ENCODE data around the gene MYO7B. TPM values are rescaled to one million over a fixed set of nuclear protein-coding genes. Genes with fewer than 3 reads are reported as not detected.
"Not testable (repeated sequence)": the region's sequence is repeated elsewhere in the genome, so short reads cannot be mapped to it uniquely, and the experiment has no call there.

The MYO7B gene
- total RNA-seq, 1 donor from 2014 or later: 0.10 TPM

DNA sequence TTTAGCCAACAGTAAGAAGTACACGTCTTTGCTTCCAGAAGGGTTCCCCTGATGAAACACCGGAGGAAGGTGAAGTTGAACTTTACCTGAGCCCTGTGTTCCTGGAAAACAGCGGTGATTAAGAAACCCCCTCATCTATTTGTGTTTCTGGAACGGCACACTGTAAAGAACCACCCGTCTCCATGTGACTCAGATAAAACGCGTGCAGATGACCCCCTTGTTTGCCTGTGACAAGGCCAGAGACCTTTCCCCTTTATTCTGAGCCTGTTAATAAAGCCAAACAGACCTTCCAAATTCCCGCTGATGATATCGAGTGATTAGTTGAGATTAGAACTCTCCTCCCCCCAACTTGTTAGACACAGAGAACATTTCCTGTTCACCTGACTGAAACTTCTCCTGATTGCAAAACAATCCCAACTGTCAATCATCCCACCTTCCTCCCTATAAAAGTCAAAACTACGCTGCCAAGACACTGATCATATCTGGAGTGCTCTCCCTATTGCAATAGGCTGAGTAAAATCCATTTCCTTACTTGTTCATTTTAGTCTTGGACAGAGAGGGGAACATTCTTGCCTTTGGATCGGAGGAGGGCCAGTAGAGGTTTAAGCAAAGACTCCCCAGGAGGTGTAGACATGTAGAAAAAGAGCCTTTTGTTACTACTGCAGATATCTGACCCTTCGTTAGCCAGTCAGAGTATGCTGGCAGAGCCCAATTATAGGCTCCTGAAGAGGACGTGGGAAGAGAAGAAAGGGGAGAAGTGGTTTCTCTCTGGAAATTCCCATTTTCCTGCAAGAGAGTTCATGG lies 8.3 kb upstream of the MYO7B start:
- peak overlapping the region; percentile 92 for H3K4me3 Mint-ChIP-seq
- H3K9me3 Mint-ChIP-seq: no peaks in the 10 kb centered on the region
- intact Hi-C loops (cut with micrococcal nuclease): loop anchor here (2.0 to 10.0 kb wide), 5 partner anchors 114 to 788 kb away; partner anchors contain the start of genes HS6ST1, SFT2D3 and WDR33
- H3K27me3 Mint-ChIP-seq (ENCODE audit: insufficient read depth): peaks cover 12% of the 10 kb centered on the region
- H3K4me1 Mint-ChIP-seq (ENCODE audit: low read depth): peaks cover 25% of the 10 kb centered on the region
- peak overlapping the region; percentile 94 for H3K27ac Mint-ChIP-seq
- H3K36me3 Mint-ChIP-seq (ENCODE audit: low read depth): peaks cover 8% of the 10 kb centered on the region
- no peak for DNase-seq (ENCODE audit: low spot score)

DNA sequence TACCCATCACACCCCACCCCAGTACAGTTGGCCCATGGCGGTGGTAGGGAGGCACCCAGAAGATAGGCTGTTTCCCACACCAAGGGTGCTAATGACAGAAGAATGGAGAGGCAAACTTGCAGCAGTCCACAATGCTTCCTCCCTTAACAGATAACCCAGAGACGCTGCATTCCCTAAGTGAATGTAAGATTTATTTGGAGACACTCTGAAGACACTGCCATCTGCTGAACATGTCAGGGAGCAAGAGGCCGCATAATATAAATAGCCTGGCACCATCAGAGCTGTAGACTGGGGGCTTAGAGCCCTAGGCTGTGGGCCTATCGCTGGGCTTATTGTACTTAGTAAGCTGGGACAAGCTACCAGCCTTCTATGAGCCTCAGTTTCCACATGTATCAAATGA lies 7.0 kb upstream of the MYO7B start:
- Mint-ChIP-seq H3K4me3 (no peak overlapping the region), H3K4me1 (ENCODE audit: low read depth) (peaks cover 18% of the 10 kb centered on the region), H3K27me3 (ENCODE audit: insufficient read depth) (peaks cover 15% of the 10 kb centered on the region), H3K9me3 (no peaks in the 10 kb centered on the region), H3K27ac (peak overlapping the region; percentile 7), H3K36me3 (ENCODE audit: low read depth) (peaks cover 6% of the 10 kb centered on the region)
- DNase-seq (ENCODE audit: low spot score): no peak
- intact Hi-C loops (cut with micrococcal nuclease): loop anchor here (10.0 kb wide), 1 partner anchor 786 kb away; the partner anchor contains the start of gene HS6ST1

DNA sequence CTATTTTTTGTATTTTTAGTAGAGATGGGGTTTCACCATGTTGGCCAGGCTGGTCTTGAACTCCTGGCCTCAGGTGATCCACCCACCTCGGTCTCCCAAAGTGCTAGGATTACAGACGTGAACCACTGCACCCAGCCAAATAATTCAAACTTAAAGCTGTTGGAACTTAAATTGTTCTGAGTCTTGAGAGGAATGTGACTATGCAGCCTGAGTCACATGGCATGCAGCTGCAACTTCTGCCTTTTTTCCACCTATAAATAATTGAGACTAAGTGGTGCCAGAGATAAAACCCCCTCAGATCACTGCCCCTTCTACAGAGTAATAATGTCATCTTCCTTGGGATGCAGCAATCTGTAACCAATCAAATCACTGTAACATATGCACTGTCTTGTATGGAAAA lies 6.1 kb upstream of the MYO7B start:
- H3K27me3 Mint-ChIP-seq (ENCODE audit: insufficient read depth): peaks cover 23% of the 10 kb centered on the region
- intact Hi-C loops (cut with micrococcal nuclease): loop anchor here (10.0 kb wide), 1 partner anchor 785 kb away; the partner anchor contains the start of gene HS6ST1
- not testable (repeated sequence) for H3K9me3 Mint-ChIP-seq; H3K27ac Mint-ChIP-seq; DNase-seq (ENCODE audit: low spot score); H3K4me3 Mint-ChIP-seq; H3K36me3 Mint-ChIP-seq (ENCODE audit: low read depth)
- H3K4me1 Mint-ChIP-seq (ENCODE audit: low read depth): peaks cover 11% of the 10 kb centered on the region

DNA sequence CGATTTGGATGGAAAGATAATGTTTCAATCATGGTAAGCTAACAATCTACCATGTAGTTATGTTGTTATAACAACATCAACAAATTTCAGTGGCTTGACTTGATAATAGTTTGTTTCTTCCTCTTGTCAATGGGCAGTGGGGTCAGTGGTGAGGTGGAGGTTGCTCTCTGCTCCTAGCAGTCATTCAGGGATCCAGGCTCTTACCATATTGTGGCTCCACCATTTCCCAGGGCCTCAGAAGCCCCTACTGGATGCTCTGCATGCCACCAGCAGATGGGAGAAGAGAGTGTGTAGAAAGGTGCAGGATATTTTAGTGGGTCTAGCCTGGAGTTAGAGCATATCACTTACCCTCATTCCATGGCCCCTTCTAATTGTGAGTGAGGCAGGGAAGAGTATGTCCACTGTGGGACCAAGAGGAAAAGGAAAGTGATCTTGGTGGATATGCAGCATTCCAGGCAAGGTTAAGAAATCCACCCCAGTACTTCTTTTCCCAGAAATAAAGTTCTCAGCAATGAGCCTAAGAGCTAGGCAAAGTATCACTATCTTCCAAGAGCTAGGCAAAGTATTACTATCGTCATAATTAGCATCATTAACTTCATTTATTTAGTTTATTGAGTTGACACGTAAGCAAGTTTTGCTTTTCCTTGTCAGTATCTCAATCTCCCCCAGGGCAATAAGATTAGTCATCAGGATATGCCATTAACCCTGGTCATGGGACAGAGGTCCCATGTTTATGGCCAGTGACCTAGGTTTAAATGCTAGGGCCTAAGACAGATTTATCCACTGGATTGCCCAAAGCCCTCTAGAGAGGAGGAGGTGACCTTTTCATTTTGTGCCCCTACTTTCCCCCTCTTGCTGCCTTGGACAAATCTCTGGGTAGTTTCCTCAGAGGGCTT lies 5.0 kb upstream of the MYO7B start:
- H3K4me1 Mint-ChIP-seq (ENCODE audit: low read depth): peaks cover 11% of the 10 kb centered on the region
- no peak overlapping the region for H3K4me3 Mint-ChIP-seq
- no peaks in the 10 kb centered on the region for H3K9me3 Mint-ChIP-seq
- no peaks in the 10 kb centered on the region for H3K36me3 Mint-ChIP-seq (ENCODE audit: low read depth)
- DNase-seq (ENCODE audit: low spot score): no peak
- no peak overlapping the region for H3K27ac Mint-ChIP-seq
- peaks cover 26% of the 10 kb centered on the region for H3K27me3 Mint-ChIP-seq (ENCODE audit: insufficient read depth)
- intact Hi-C loops (cut with micrococcal nuclease): no loop called here

DNA sequence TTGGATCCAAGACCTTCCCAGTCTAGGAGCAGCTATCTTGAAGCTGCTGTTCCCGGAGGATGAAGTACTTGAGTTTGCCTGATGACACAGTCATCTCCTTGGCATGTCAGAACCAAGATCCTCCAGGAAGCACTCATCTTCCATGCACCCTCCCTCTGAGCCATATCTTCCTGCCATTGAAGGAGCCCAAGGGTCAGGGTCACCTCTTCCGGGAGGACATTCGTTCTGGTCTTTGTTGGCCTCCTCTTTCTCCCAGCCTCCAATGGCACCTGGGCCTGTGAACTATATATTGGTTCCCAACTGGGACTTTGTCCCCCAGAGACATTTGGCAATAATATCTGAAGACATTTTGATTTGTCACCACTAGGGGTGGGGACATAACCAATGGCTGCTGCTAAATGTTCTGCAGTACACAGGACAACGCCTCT lies 4.2 kb upstream of the MYO7B start:
- H3K4me1 Mint-ChIP-seq (ENCODE audit: low read depth): peaks cover 11% of the 10 kb centered on the region
- H3K36me3 Mint-ChIP-seq (ENCODE audit: low read depth): no peaks in the 10 kb centered on the region
- H3K9me3 Mint-ChIP-seq: no peaks in the 10 kb centered on the region
- H3K27me3 Mint-ChIP-seq (ENCODE audit: insufficient read depth): peaks cover 26% of the 10 kb centered on the region
- no peak for DNase-seq (ENCODE audit: low spot score)
- intact Hi-C loops (cut with micrococcal nuclease): no loop called here
- H3K27ac Mint-ChIP-seq: no peak overlapping the region
- no peak overlapping the region for H3K4me3 Mint-ChIP-seq

DNA sequence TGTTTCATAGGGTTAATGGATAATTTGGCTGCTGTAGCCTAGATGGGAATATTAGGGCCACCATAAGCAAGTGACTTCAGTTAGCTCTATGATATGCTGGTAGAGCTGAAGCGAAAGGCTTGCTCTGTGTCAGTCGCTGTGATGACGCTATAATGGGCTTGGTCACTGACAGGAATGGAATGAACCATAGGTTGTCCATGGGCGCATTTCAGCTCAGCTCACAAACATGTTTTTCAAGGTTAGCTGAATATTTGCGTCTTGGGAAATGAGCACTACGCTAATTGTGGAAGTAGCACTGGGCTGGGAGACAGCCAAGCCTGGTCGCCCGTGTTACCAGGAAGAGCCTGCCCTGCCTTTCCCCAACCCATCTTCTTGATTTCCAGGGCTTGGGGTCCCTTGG lies 3.2 kb upstream of the MYO7B start:
- peaks cover 5% of the 10 kb centered on the region for H3K4me1 Mint-ChIP-seq (ENCODE audit: low read depth)
- H3K27ac Mint-ChIP-seq: no peak overlapping the region
- H3K4me3 Mint-ChIP-seq: no peak overlapping the region
- intact Hi-C loops (cut with micrococcal nuclease): no loop called here
- H3K36me3 Mint-ChIP-seq (ENCODE audit: low read depth): peaks cover 1% of the 10 kb centered on the region
- H3K27me3 Mint-ChIP-seq (ENCODE audit: insufficient read depth): peaks cover 31% of the 10 kb centered on the region
- H3K9me3 Mint-ChIP-seq: no peaks in the 10 kb centered on the region
- no peak for DNase-seq (ENCODE audit: low spot score)

DNA sequence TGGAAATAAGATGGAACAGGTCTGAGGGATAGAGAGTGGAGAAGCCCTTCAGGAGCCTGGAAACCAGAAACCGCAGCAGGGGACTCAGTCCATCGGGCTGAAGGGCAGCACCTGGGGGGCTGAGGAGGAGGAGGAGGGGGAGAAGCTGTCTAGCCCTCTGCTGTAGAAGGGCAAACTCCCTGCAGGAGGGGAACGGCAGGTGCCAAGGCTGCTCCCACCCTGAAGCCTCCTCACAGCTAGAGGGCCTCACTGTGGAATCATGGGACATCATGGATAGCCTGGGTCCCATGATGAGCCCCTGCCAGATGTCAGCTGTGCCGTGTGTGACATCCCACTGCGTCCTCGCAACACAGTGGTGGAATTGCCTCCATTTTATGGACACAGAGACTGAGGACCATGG lies 435 bp downstream of the MYO7B start:
- H3K27me3 Mint-ChIP-seq (ENCODE audit: insufficient read depth): peaks cover 48% of the 10 kb centered on the region
- H3K4me1 Mint-ChIP-seq (ENCODE audit: low read depth): no peaks in the 10 kb centered on the region
- DNase-seq (ENCODE audit: low spot score): no peak
- H3K9me3 Mint-ChIP-seq: no peaks in the 10 kb centered on the region
- H3K27ac Mint-ChIP-seq: no peak overlapping the region
- peaks cover 1% of the 10 kb centered on the region for H3K36me3 Mint-ChIP-seq (ENCODE audit: low read depth)
- no peak overlapping the region for H3K4me3 Mint-ChIP-seq
- intact Hi-C loops (cut with micrococcal nuclease): no loop called here

DNA sequence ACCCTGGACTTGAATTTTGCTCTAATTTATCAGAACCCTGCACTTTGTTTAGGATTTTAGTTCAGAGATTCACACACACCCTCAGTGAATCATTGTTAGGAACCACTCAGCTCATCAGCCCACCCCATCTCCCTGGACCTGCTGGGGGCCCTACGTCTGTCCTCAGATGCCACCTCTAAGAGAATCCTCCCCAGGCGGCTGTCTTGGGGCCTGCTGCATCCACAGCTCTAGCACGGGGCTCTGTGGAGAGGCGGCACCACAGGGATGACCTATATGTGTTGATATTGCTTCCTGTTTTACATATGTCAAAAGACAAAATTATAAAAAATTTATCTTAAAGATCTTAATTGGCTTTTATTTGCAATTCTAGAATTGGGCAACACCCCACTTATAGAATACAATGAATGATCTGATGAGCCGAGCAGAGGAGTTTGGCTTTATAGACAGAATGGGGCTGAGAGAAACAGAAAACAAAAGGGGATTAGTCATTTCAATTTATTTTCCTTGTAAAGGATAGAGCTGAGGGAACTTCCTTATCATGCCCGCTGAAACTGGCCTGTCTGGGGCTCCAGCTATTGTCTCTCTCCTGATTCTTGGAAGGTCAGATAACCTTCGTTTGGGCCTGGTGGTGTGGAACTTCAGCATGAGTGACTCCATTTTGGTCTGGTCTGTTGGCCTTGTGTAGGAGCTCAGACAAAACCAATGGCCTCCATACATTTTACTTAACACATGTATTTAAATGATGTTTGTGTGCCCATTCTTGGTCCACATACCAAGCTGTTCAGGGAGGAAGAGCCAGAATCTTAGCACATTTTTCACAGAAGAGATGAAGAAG lies 1.4 kb downstream of the MYO7B start:
- intact Hi-C loops (cut with micrococcal nuclease): no loop called here
- Mint-ChIP-seq H3K36me3 (ENCODE audit: low read depth) (peaks cover 1% of the 10 kb centered on the region), H3K4me3 (no peak overlapping the region), H3K4me1 (ENCODE audit: low read depth) (no peaks in the 10 kb centered on the region), H3K27me3 (ENCODE audit: insufficient read depth) (peaks cover 53% of the 10 kb centered on the region), H3K27ac (no peak overlapping the region), H3K9me3 (no peaks in the 10 kb centered on the region)
- no peak for DNase-seq (ENCODE audit: low spot score)

DNA sequence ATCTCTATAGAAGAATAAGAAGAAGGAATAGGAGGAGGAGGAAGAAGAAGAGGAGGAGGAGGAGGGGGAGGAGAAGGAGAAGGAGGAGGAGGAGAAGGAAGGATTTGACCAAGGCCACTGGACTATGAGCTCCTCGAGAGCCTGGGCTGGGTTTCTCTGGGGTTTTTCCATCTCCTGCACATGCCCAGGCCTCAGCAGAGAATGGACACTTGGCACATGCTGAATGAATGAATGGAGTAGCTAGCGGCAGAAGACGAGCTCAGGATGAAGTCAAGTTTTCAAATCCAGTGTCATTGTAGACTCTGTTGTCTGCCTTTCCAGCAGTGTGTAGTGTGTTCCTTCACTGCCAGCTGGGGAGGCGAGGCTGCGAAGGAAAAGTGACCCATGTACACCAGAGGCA lies 2.2 kb downstream of the MYO7B start:
- Mint-ChIP-seq H3K9me3 (no peaks in the 10 kb centered on the region), H3K27ac (peak overlapping the region; percentile 40), H3K36me3 (ENCODE audit: low read depth) (peaks cover 1% of the 10 kb centered on the region), H3K4me3 (no peak overlapping the region), H3K27me3 (ENCODE audit: insufficient read depth) (peaks cover 56% of the 10 kb centered on the region), H3K4me1 (ENCODE audit: low read depth) (no peaks in the 10 kb centered on the region)
- intact Hi-C loops (cut with micrococcal nuclease): no loop called here
- no peak for DNase-seq (ENCODE audit: low spot score)

DNA sequence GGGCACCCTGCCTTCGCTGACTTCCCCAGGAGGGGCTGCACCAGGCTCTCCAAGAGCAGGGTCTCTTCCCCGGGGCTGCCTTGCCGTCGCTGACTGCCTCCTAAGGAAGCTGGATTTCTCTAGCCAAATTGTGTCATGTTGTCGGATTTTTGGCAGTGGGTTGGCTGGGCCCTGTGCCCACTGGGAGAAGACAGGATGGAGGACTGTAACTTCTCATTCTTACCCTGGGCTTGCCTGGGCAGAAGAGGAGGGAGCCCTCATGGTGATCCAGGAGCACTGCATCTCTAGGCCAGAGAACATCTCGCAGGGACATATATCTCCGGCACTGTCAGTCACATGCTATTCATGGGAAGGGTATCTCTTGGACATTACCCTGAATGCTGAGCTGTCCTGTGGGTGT lies 6.3 kb downstream of the MYO7B start:
- peaks cover 43% of the 10 kb centered on the region for H3K27me3 Mint-ChIP-seq (ENCODE audit: insufficient read depth)
- no peak overlapping the region for H3K27ac Mint-ChIP-seq
- no peaks in the 10 kb centered on the region for H3K9me3 Mint-ChIP-seq
- intact Hi-C loops (cut with micrococcal nuclease): no loop called here
- no peak for DNase-seq (ENCODE audit: low spot score)
- H3K4me1 Mint-ChIP-seq (ENCODE audit: low read depth): no peaks in the 10 kb centered on the region
- no peak overlapping the region for H3K4me3 Mint-ChIP-seq
- H3K36me3 Mint-ChIP-seq (ENCODE audit: low read depth): peaks cover 1% of the 10 kb centered on the region

DNA sequence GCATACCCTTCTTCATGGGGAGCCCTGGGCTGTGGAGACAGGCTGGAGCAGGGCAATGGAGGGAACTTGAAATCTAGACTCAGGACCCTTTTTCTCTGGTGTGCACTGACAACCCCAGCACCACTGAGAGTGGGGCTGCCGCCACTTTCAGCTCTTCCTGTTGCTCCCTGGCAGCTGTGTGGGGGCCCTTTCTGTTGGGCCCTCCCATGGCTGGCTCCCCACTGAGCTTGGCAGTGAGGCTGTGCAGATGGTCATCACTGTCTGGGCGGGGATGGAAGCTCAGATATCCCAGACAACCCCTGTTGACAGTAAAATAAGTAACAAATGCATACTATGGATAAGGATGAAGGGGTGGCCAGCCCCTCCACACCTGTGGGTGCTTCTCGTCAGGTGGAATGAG lies 6.7 kb downstream of the MYO7B start:
- H3K27me3 Mint-ChIP-seq (ENCODE audit: insufficient read depth): peaks cover 42% of the 10 kb centered on the region
- H3K36me3 Mint-ChIP-seq (ENCODE audit: low read depth): peaks cover under 1% of the 10 kb centered on the region
- H3K4me3 Mint-ChIP-seq: no peak overlapping the region
- no peak overlapping the region for H3K27ac Mint-ChIP-seq
- no peaks in the 10 kb centered on the region for H3K9me3 Mint-ChIP-seq
- intact Hi-C loops (cut with micrococcal nuclease): no loop called here
- no peaks in the 10 kb centered on the region for H3K4me1 Mint-ChIP-seq (ENCODE audit: low read depth)
- no peak for DNase-seq (ENCODE audit: low spot score)

DNA sequence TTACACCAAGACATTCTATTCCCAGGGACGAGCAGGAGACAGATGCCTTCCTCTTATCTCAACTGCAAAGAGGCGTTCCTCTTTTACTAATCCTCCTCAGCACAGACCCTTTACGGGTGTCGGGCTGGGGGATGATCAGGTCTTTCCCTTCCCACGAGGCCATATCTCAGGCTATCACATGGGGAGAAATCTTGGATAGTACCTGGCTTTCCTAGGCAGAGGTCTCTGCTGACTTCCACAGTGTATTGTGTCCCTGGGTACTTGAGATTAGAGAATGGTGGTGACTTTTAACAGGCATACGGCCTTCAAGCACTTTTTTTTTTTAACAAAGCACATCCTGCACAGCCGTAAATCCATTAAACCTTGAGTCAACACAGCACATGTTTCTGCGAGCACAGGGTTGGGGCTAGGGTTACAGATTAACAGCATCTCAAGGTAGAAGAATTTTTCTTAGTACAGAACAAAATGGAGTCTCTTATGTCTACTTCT lies 7.6 kb downstream of the MYO7B start:
- H3K9me3 Mint-ChIP-seq; DNase-seq (ENCODE audit: low spot score); H3K4me3 Mint-ChIP-seq; intact Hi-C loops (cut with micrococcal nuclease); H3K36me3 Mint-ChIP-seq (ENCODE audit: low read depth); H3K27ac Mint-ChIP-seq; H3K4me1 Mint-ChIP-seq (ENCODE audit: low read depth): not testable (repeated sequence)
- peaks cover 39% of the 10 kb centered on the region for H3K27me3 Mint-ChIP-seq (ENCODE audit: insufficient read depth)

All from activated T-helper 1 cell treated with anti-CD3 and anti-CD28 coated beads, Interleukin-12 subunit alpha, Interleukin-12 subunit beta, Interleukin-2, Interleukin-4 antibody, amounts not matched to agents 30 ng/mL and 10 ng/mL and 1 ng/mL, durations not matched to agents 14 hours and 24 hours and 36 hours (primary cell).